ENCODE results near the gene ZNF385B.

DNA sequence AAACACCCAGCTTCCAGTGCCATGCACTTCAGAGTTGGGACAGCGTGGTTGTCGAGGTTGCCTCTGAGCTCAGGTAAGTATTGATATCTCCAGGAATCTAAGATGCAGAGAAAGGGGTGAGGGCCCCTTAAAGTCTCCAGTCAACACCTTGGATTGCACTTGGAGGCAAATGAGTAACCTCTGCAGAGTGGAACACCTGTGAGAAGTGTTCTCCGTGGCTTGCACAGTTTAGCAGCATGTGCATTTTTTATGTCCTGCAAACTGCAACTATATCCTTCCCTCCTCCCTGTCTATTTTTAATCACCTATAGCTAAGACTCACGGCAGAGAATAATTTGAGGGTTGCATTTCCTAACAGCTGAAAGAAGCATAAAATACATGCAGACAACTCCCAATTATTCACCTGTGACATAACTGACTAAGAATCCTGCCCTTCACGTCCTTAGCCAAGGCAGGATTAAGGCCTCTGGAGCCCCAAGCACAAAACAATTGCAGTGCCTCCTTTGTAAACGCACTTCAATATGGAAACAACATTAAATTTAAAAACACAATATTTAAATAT is 1.6 kb upstream of the ZNF385B start:
- TF ChIP-seq, protein P1, sequence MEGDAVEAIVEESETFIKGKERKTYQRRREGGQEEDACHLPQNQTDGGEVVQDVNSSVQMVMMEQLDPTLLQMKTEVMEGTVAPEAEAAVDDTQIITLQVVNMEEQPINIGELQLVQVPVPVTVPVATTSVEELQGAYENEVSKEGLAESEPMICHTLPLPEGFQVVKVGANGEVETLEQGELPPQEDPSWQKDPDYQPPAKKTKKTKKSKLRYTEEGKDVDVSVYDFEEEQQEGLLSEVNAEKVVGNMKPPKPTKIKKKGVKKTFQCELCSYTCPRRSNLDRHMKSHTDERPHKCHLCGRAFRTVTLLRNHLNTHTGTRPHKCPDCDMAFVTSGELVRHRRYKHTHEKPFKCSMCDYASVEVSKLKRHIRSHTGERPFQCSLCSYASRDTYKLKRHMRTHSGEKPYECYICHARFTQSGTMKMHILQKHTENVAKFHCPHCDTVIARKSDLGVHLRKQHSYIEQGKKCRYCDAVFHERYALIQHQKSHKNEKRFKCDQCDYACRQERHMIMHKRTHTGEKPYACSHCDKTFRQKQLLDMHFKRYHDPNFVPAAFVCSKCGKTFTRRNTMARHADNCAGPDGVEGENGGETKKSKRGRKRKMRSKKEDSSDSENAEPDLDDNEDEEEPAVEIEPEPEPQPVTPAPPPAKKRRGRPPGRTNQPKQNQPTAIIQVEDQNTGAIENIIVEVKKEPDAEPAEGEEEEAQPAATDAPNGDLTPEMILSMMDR (IDR thresholded peaks at IDR 0.05) = no peak
- TF ChIP-seq POLR2A (IDR thresholded peaks at IDR 0.05) = no peak

All from Peyer's patch (tissue), 4 donors.